ENCODE results near the gene IL17B. TPM values are rescaled to one million over a fixed set of nuclear protein-coding genes. Genes with fewer than 3 reads are reported as not detected.

The IL17B gene
- total and polyA plus RNA-seq, 2 of the 13 experiments (the other 11 are each of a cell fraction or from before 2014, with no cell fraction given): 0.29 to 2.6 TPM

GRCh38 chr5:149382517-149383220, 3.6 kb upstream of the IL17B start (continued):
- TF ChIP-seq ZMYM3 (CRISPR knock-in tag; IDR thresholded peaks at IDR 0.05) (peak; percentile 49), BRD4 (CRISPR knock-in tag; IDR thresholded peaks at IDR 0.05) (no peak), ZBTB34 (CRISPR knock-in tag; IDR thresholded peaks at IDR 0.05) (no peak), ZNF768 (CRISPR knock-in tag; IDR thresholded peaks at IDR 0.05) (peak; percentile 92), YY1 (IDR thresholded peaks at IDR 0.05; ENCODE audit: insufficient read depth, insufficient replicate concordance, low read depth, low read length) (no peak), DZIP1 (CRISPR knock-in tag; IDR thresholded peaks at IDR 0.05) (no peak), SRSF1 (optimal IDR thresholded peaks at IDR 0.05; ENCODE audit: low read depth, low read length) (no peak), FOXC1 (CRISPR knock-in tag; IDR thresholded peaks at IDR 0.05; ENCODE audit: borderline replicate concordance) (no peak), AKAP8 (CRISPR knock-in tag; IDR thresholded peaks at IDR 0.05) (no peak), ZNF562 (CRISPR knock-in tag; IDR thresholded peaks at IDR 0.05; ENCODE audit: borderline replicate concordance) (no peak), TEAD3 (CRISPR knock-in tag; optimal IDR thresholded peaks at IDR 0.05; ENCODE audit: borderline replicate concordance) (peak; percentile 32), NR2F2 (IDR thresholded peaks at IDR 0.05; ENCODE audit: borderline replicate concordance, low read depth) (0 out of 2 replicates have a peak, but pooled peaks have one; percentile 21), E2F2 (CRISPR knock-in tag; IDR thresholded peaks at IDR 0.05; ENCODE audit: borderline replicate concordance) (no peak), GFI1 (CRISPR knock-in tag; IDR thresholded peaks at IDR 0.05; ENCODE audit: borderline replicate concordance) (no peak), NFKBIZ (CRISPR knock-in tag; IDR thresholded peaks at IDR 0.05) (no peak), SIN3B (IDR thresholded peaks at IDR 0.05; ENCODE audit: low read length) (no peak), ZNF431 (CRISPR knock-in tag; IDR thresholded peaks at IDR 0.05; ENCODE audit: borderline replicate concordance, low read depth) (no peak), ZNF274 (CRISPR knock-in tag; IDR thresholded peaks at IDR 0.05) (no peak), BRCA1 (CRISPR knock-in tag; IDR thresholded peaks at IDR 0.05) (no peak), NR2F6 (IDR thresholded peaks at IDR 0.05) (no peak; the same call in 1 of the 2 replicates), NR2F6 (CRISPR knock-in tag; IDR thresholded peaks at IDR 0.05) (peak; percentile 27; the same call in 1 of the 2 replicates), NR3C1 (CRISPR knock-in tag; IDR thresholded peaks at IDR 0.05) (no peak), DR1 (CRISPR knock-in tag; IDR thresholded peaks at IDR 0.05) (no peak), ZBTB14 (CRISPR knock-in tag; IDR thresholded peaks at IDR 0.05) (no peak), GTF3A (CRISPR knock-in tag; conservative IDR thresholded peaks at IDR 0.05) (no peak)
